NCI-H128 (cell line): ENCODE data around the gene ALAD.

ENCODE experiments used
- DNase-seq: peaks from one replicate; lab custom pipeline; 2025; ENCODE audit not compliant: unreplicated experiment; lab: John Stamatoyannopoulos, UW

ALAD gene

DNA sequence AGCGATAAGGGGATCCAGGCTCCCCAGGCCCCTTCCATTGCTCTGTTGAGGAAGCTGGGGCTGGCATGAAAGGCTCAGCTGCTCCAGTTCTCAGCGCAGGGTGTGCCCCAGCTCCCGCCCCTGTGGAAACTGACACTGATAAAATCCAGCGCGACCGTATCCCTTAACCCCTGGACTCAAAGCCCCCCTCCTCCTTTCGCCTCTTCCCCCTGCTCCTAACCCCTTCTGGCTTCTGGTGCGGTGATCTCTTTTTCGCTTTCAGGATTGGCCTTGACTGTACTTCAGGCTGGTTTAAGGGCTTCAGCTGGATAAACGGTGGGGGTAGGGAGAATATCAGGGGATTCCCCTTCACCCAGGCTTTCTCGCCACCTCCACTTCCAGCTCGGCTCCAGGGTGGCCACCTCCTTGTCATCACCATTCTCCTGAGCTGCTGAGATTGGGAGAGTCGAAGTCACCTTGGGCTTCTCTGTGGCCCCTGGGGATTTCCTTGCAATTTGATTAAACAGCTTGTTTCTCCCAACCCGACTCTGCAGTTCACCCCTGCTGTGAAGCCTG lies 50.9 kb downstream of the ALAD start:
- no peak for DNase-seq

GRCh38 chr9:113349445-113350094 lies 51.5 kb downstream of the ALAD start, which contains the start of gene BSPRY:
TSS of gene BSPRY (plus strand) at chr9:113349541. CDS start at chr9:113349580, 39 bp downstream.
- no peak for DNase-seq

GRCh38 chr9:113349066-113349444 lies 52.0 kb downstream of the ALAD start:
- no peak for DNase-seq

DNA sequence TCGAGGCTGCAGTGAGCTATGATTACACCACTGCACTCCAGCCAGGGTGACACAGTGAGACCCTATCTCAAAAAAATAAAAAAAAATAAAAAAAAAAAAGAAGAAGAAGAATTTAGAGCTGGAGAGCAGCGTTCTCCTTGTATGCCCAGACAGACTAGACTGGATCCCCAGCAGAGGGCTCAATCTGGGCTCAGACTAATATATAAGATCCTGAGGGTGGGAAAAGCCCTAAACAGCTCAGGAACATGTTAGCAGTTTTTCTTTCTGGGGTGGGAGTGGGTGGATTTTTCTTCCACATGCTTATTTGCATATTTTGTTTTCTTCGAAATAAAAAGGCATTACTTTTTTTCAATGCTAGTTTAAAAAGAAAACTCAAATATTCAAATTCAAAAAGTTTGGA lies 52.6 kb downstream of the ALAD start:
- DNase-seq = no peak

DNA sequence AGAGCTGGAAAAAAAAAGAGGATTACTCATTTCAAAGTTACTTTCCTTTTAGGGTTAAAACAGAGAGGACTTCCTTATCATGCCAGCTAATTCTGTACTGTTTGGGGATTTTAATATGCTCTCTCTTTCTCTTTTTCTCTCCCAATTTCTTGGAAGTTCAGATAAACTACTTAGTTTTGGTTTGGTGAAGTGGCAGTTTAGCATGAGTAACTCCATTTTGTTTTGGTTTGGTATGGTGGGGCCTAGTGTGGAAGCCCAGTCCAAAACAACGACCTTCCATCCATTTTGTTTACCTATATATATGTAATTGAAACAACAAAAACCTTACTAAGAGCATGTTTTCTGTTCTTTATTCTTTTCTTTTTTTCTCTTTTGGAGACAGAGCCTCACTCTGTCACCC lies 55.4 kb downstream of the ALAD start:
- no peak for DNase-seq

- no peak for DNase-seq
Measured at GRCh38 chr9:113345190-113345589, 55.9 kb downstream of the ALAD start.

DNA sequence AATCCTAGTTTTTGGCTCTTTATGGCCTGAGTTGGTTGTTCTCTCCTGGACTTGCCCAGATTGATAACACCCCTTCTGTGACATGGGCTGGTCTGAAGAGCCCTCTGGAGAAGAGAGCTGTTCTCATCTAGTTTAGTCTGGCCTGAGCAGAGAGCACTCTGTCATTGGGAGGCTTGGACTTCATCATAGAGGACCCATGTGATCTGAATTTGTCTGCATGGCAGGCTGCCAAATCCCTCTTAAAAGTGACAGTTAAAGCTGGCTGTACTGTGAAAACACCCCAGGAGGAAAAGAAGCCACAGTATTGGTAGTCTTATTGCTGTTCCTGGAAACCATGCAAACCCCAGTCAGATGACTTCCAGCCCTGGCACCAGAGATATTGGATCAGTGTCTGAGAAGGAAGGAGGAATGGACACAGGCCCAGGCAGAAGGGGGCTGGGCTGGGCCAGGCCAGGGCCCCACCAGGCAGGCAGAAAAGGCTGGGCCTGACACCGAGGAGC lies 57.3 kb downstream of the ALAD start:
- peak; percentile 66 for DNase-seq

GRCh38 chr9:113341712-113342410 lies 59.2 kb downstream of the ALAD start:
- no peak for DNase-seq

DNA sequence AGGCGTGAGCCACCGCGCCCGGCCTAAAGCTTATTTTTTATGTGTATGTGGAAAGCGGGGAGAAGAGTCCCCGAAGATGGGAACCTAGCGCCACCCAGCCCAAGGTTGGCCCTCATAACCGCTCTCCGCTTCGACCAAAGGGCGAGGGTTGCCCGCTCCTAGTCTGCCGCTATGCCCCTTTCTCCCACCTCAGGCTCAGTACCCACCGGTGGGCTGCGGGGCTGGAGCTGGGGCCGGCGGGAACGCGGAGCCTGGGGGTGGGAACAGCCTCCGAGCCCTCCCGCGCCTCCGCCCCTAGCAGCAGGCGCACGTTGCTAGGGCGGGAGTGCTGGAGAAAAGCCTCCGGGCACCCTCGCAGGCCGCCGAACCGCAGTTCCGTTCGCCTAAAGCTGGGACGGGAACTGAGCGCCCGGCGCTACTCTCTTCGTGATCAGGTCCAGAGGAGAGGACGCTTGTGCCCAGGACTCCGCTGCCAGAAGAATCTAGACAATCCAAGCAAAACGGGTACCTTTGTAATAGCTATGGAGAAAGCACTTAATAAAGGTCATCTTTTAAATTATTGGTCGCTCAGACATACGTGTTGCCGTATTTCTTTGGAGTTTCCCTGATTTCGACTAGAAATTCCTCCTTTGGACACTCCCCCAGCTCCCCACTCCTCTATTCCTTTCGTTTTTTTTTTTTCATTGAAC lies 60.9 kb downstream of the ALAD start, which contains the start of gene WDR31:
Gene WDR31, minus strand, starts transcription at position 265 of the 689 bp plus-strand sequence. CDS start 8,253 bp downstream, outside the sequence.
- DNase-seq = peak; percentile 73

DNA sequence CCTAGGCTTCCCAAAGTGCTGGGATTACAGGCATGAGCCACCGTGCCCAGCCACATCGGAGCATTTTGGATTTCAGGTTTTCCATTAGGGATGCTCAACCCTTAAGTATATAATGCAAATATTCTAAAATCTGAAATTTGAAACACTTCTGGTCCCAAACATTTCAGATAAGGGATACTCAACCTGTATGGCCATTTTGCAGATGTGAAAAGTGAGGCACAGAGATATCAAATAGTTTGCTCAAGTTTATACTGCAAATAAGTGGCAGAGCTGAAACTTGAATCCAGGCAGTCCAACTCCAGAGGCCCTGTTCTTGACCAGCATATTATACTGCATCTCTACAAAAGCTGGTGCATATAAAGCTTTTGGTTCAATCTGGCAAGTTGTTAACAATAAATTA lies 63.4 kb downstream of the ALAD start:
- no peak for DNase-seq
